GM19035 (cell line): ENCODE results near the gene CLCN1.

Experiments used
- ATAC-seq: cut with Tn5 transposase; IDR thresholded peaks from one replicate; pipeline ENCODE4 v1.9.1; 2021; ENCODE audit not compliant: unreplicated experiment

Gene CLCN1

DNA sequence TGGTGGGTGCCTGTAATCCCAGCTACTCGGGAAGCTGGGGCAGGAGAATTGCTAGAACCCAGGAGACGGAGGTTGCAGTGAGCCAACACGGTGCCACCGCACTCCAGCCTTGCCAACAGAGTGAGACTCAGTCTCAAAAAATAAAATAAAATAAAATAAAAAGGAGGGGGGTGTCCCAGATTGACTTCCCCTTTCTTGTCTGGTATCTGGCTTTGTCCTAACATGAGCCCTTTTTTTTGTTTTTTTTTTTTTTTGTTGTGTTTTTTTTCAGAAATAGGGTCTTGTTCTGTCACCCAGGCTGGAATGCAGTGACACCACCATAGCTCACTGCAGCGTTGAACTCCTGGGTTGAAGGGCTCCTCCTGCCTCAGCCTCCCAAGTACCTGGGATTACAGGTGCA is 23.0 kb upstream of the CLCN1 start:
- no peak for ATAC-seq

DNA sequence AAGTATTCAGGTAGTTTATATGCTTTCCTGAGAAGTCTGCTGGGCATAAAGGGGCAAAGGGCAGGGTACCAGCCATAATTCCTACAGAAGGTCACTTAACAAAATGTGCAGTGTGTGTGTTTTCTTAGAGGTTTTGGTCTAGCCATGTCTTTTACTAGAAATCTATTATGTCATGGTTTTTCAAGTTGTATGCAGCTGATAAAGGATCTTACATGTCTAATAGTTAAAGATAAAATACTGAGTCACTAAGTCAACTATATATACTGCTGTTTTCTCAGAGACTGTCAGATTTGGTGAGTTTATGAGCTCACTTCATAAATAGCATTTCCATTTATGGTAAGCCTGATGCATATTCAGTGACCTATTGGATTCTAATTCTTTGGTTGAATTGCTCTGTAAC is 20.0 kb upstream of the CLCN1 start:
- no peak for ATAC-seq

DNA sequence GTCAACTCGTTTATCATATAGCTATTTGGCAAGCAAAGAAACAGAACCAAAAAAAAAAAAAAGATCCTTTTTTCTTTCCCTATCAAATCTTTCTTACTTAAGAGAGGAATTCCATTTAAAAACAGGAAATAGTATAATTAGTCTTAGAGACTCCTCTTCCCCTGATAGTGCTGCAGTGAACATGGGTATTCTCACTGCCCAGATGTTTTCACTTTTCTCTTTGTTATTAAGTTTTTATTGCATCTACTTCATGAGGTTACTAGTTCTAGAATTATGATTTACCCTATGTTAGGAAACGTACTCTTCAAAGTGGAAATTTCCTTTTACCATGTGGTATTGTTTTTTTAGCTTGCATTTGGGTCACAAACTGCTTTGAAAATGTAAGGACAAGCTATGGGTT is 19.2 kb upstream of the CLCN1 start:
- no peak for ATAC-seq

DNA sequence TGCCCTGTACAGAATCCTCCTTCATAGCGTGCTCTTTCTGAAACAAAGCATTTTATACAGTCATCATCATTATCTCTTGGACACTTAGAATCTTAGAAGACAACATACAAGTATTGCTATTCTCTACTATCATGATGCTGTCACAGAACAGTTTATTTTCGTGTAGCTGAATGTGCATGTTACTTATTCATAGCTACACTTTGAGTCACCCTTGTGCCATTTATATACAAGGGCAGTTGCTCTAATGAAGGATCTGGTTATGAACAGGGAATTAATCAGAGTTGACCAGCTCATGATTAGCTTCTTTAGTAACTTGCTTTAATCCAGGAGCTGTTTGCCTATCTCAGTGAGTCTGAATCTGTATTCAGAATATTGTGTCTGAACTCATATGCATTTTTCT is 16.6 kb upstream of the CLCN1 start:
- ATAC-seq, result no peak

DNA sequence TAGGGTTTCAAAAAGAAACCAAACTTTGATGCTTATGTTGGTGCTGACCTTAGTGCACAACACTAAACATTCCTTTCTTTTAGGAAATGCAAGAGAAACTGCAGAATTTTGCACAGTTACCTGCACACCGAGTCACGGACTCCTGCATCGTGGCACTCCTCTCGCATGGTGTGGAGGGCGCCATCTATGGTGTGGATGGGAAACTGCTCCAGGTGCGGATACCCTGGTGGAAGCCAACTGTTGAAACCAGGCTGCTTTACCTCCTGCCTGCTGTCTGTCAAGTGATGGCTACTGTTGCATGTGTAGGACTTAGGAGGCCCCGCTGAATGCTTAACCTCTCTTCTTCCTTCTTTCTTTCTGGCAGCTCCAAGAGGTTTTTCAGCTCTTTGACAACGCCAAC is 16.1 kb upstream of the CLCN1 start:
- no peak for ATAC-seq

GRCh38 chr7:143300959-143301935 is 14.7 kb upstream of the CLCN1 start:
- ATAC-seq, result no peak

DNA sequence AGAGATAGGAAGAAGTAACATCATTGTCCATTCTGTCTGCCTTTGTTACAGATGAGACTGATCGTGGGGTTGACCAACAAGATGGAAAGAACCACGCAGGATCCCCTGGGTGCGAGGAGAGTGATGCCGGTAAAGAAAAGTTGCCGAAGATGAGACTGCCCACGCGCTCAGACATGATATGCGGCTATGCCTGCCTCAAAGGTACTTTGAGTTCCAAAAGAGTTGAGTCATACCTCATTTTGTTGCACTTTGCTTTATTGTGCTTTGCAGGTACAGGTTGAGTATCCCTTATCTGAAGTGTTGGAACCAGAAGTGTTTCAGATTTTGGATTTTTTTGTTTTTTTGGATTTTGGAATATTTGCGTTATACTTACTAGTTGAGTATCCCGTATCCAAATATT is 12.2 kb upstream of the CLCN1 start:
- no peak for ATAC-seq

DNA sequence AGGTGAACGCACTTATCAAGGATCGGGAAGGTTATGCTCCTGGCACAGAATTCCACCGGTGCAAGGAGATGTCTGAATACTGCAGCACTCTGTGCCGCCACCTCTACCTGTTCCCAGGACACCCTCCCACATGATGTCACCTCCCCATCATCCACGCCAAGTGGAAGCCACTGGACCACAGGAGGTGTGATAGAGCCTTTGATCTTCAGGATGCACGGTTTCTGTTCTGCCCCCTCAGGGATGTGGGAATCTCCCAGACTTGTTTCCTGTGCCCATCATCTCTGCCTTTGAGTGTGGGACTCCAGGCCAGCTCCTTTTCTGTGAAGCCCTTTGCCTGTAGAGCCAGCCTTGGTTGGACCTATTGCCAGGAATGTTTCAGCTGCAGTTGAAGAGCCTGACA is 11.0 kb upstream of the CLCN1 start:
- no peak for ATAC-seq

DNA sequence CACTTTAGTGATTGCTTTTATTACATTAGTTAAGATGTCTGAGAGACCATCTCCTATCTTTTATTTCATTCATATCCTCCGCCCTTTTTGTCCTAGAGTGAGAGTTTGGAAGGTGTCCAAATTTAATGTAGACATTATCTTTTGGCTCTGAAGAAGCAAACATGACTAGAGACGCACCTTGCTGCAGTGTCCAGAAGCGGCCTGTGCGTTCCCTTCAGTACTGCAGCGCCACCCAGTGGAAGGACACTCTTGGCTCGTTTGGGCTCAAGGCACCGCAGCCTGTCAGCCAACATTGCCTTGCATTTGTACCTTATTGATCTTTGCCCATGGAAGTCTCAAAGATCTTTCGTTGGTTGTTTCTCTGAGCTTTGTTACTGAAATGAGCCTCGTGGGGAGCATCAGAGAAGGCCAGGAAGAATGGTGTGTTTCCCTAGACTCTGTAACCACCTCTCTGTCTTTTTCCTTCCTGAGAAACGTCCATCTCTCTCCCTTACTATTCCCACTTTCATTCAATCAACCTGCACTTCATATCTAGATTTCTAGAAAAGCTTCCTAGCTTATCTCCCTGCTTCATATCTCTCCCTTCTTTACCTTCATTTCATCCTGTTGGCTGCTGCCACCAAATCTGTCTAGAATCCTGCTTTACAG is 10.4 kb upstream of the CLCN1 start:
- ATAC-seq, result peak; percentile 70

- ATAC-seq, result no peak
These were observed 7.3 kb upstream of the CLCN1 start for GRCh38 chr7:143308632-143309031.

DNA sequence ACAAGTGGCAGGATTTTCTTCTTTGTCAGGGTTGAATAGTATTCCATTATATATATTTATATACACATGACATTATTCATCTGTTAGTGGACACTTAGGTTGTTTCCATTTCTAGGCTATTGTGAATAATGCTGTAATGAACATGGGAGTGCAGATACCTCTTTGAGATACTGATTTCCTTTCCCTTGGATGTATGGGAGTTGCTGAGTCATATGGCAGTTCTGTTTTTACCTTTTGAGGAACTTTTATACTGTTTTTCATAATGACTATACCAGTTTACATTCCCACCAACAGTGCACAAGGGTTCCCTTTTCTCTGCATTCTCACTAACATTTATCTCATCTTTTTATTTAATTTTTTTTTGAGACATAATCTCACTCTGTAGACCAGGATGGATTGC is 1.8 kb upstream of the CLCN1 start:
- no peak for ATAC-seq

GRCh38 chr7:143316492-143316891 is 581 bp downstream of the CLCN1 start:
- no peak for ATAC-seq

GRCh38 chr7:143318661-143319060 is 2.8 kb downstream of the CLCN1 start:
- no peak for ATAC-seq

GRCh38 chr7:143320620-143321019 is 4.7 kb downstream of the CLCN1 start:
- no peak for ATAC-seq

GRCh38 chr7:143321242-143321641 is 5.3 kb downstream of the CLCN1 start:
- no peak for ATAC-seq

DNA sequence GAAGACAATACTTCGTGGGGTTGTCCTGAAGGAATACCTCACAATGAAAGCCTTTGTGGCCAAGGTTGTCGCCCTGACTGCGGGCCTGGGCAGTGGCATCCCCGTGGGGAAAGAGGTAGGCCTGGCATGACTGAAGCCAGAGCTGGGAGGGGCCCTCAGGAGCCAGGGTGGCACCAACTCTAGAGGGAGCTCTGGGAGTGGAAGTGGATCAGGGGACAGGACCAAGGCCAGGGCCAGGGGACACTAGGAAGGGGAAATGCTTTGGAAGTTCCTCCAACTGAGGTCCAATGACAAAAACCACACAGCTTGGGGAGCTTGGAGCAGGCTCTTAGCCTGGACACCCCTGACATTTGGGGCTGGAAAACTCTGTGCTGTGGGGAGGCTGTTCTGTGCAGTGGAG is 5.8 kb downstream of the CLCN1 start:
- no peak for ATAC-seq

- no peak for ATAC-seq
These were observed 7.1 kb downstream of the CLCN1 start for GRCh38 chr7:143322760-143323633.

- ATAC-seq, result no peak
These were observed 7.7 kb downstream of the CLCN1 start for GRCh38 chr7:143323653-143324052.

DNA sequence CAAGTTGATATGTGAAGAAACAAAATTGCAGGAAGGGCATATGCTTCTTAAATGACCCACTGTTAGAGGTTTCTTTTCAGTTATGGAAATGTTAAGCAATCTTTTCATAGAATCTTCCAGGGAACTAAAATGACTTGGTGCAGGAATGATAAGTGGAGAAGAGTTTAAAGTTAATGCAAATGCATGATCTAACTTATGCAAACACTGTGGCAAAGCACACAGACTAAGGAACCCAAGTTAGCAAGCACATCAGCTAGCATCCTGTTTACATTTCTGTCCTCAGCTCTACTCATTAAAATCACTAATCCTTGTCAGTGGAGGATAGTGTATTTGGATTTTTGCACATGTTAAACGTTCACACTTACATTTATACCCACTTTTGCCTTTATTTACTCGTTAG is 9.3 kb downstream of the CLCN1 start:
- ATAC-seq, result peak; percentile 77

DNA sequence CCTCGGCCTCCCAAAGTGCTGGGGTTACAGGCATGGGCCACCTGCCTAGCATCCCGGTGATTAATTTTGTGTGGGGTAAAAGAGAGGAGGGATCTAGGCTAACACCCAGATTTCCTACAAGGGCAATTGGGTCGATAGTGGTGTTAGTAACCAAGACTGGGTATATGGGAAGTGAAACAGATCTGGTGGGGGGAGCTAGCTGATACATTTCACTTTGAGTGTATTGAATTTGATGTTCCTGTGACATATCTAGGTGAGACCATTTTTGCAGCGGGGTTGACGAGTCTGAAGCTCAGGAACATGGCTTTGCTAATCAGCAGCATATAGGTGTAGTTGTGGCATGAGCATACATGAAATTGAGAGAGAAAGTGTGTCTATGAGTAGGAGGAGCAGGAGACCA is 12.0 kb downstream of the CLCN1 start:
- ATAC-seq, result no peak

GRCh38 chr7:143329471-143330170 is 13.7 kb downstream of the CLCN1 start:
- no peak for ATAC-seq
